Testis (tissue), 2 donors: Measurements from ENCODE around the gene RHOV.

Experiments
- CTCF ChIP-seq, 3 experiments: fragments of 450-650 bp in 2 of 3; fragments of 200-600 bp in 1 of 3; sonication (generic) in 1 of 3; IDR thresholded peaks; one replicate each; pipeline ENCODE4 v1.5.1; 2016 to 2019; ENCODE audit warnings: antibody characterized with exemption in 3 of 3, mild to moderate bottlenecking in 2 of 3, moderate library complexity in 1 of 3
- POLR2A ChIP-seq: fragments of 450-650 bp; IDR thresholded peaks from one replicate; pipeline ENCODE4 v1.6.1; 2017; ENCODE audit warnings: antibody characterized with exemption, mild to moderate bottlenecking, moderate library complexity

- TF ChIP-seq CTCF (IDR thresholded peaks at IDR 0.05) (no peak), POLR2A (no peak)
Observed at GRCh38 chr15:40918799-40919392, 44.9 kb upstream of the RHOV start.
